ENCODE measurements around the gene ROBO4.

Gene ROBO4

DNA sequence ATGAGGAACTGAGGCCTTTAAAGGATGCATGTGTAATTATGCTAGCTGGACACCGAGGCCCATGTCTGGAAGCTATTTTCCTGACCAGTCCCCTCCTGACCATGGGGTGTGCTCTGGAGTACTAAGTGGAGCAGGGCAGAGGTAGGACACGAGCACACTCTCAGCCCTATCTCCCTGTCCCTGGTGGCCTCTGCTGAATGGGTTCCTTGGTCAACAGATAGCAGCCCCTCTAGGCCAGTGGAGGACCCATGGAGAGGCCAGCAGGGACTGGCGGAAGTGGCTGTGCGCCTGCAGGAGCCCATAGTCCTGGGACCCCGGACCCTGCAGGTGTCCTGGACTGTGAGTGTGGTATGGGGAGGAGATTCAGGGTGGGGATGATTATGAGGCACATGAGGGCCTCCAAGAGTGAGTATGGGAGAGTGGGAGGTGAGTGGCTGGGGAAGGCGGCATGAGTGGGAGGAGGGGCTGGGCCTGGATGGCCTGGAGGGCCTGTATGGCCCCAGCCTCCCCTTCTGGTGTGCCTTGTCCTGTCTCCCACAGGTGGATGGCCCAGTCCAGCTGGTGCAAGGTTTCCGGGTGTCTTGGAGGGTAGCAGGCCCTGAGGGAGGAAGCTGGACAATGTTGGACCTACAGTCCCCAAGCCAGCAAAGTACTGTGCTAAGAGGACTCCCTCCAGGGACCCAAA is 23.0 kb downstream of the ROBO4 start:
- H4K20me1 ChIP-seq (ENCODE audit: low read depth, low read length), result no peaks in the 10 kb centered on the region
- TF ChIP-seq EZH2phosphoT487 (conservative IDR thresholded peaks at IDR 0.05; ENCODE audit: low read length), result no peak

DNA sequence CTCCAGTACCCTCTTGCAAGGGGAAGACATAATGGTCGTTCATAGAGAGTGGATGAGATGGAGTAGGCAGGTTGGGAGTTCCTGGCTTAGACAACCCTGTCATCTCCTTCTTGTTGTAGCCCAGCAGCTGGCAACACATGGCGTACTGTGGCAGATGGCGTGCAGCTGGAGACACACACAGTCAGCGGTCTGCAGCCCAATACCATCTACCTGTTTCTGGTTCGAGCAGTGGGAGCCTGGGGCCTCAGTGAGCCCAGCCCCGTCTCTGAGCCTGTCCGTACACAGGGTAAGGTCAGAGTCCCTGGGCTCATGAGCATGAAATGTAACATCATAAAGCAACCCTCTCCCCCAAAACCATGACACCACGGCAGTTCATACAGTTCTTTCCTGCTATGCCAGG is 23.7 kb downstream of the ROBO4 start:
- Histone ChIP-seq H2AFZ (ENCODE audit: low read depth, low read length, severe bottlenecking) (no peak overlapping the region), H3K27ac (ENCODE audit: low read depth, low read length) (no peak overlapping the region), H3F3A (ENCODE audit: insufficient read depth) (no peaks in the 10 kb centered on the region), H3K27me3 (ENCODE audit: low read length) (no peaks in the 10 kb centered on the region), H3K36me3 (ENCODE audit: low read length) (no peaks in the 10 kb centered on the region), H3K9me3 (ENCODE audit: insufficient read depth, low read length) (no peaks in the 10 kb centered on the region), H3K9ac (ENCODE audit: low read length) (no peak overlapping the region), H3K9me2 (replicated peaks; ENCODE audit: insufficient read depth, low read length) (no peaks in the 10 kb centered on the region), H3K4me3 (ENCODE audit: insufficient read depth, low read length, poor library complexity, severe bottlenecking) (no peak overlapping the region), H3K4me2 (ENCODE audit: low read depth, low read length, poor library complexity, severe bottlenecking) (no peak overlapping the region), H3K79me2 (ENCODE audit: insufficient read depth, low read length) (no peaks in the 10 kb centered on the region), H4K20me1 (ENCODE audit: low read depth, low read length) (no peaks in the 10 kb centered on the region)
- TF ChIP-seq, protein P1, sequence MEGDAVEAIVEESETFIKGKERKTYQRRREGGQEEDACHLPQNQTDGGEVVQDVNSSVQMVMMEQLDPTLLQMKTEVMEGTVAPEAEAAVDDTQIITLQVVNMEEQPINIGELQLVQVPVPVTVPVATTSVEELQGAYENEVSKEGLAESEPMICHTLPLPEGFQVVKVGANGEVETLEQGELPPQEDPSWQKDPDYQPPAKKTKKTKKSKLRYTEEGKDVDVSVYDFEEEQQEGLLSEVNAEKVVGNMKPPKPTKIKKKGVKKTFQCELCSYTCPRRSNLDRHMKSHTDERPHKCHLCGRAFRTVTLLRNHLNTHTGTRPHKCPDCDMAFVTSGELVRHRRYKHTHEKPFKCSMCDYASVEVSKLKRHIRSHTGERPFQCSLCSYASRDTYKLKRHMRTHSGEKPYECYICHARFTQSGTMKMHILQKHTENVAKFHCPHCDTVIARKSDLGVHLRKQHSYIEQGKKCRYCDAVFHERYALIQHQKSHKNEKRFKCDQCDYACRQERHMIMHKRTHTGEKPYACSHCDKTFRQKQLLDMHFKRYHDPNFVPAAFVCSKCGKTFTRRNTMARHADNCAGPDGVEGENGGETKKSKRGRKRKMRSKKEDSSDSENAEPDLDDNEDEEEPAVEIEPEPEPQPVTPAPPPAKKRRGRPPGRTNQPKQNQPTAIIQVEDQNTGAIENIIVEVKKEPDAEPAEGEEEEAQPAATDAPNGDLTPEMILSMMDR (IDR thresholded peaks at IDR 0.05; ENCODE audit: insufficient read depth, low read length, poor library complexity, severe bottlenecking), result no peak
- no peak for TF ChIP-seq EZH2phosphoT487 (conservative IDR thresholded peaks at IDR 0.05; ENCODE audit: low read length)

More for the DNA sequence above, 23.0 kb downstream of the ROBO4 start:
- Histone ChIP-seq H3K9ac (ENCODE audit: low read length) (no peak overlapping the region), H3K9me2 (replicated peaks; ENCODE audit: insufficient read depth, low read length) (no peaks in the 10 kb centered on the region), H3F3A (ENCODE audit: insufficient read depth) (no peaks in the 10 kb centered on the region), H3K4me3 (ENCODE audit: insufficient read depth, low read length, poor library complexity, severe bottlenecking) (no peak overlapping the region), H3K36me3 (ENCODE audit: low read length) (no peaks in the 10 kb centered on the region), H3K9me3 (ENCODE audit: insufficient read depth, low read length) (no peaks in the 10 kb centered on the region), H3K4me2 (ENCODE audit: low read depth, low read length, poor library complexity, severe bottlenecking) (no peak overlapping the region), H2AFZ (ENCODE audit: low read depth, low read length, severe bottlenecking) (no peak overlapping the region), H3K27ac (ENCODE audit: low read depth, low read length) (no peak overlapping the region), H3K79me2 (ENCODE audit: insufficient read depth, low read length) (no peaks in the 10 kb centered on the region), H3K27me3 (ENCODE audit: low read length) (no peaks in the 10 kb centered on the region)

DNA sequence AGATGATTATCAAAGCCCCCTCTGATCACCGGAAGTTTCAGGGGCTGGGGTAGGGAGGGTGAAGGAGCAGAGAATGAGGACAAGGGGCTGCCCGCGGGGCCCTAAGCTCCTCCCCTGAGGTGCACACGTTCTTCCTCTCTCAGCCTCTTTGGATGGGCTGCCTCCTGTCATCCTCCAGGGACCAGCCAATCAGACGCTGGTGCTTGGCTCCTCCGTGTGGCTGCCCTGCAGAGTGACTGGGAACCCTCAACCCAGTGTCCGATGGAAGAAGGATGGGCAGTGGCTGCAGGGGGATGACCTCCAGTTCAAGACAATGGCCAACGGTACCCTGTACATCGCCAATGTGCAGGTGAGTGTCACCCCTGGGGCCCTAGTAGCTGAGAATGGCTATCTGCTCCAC is 24.9 kb downstream of the ROBO4 start:
- no peak overlapping the region for H3K4me2 ChIP-seq (ENCODE audit: low read depth, low read length, poor library complexity, severe bottlenecking)

DNA sequence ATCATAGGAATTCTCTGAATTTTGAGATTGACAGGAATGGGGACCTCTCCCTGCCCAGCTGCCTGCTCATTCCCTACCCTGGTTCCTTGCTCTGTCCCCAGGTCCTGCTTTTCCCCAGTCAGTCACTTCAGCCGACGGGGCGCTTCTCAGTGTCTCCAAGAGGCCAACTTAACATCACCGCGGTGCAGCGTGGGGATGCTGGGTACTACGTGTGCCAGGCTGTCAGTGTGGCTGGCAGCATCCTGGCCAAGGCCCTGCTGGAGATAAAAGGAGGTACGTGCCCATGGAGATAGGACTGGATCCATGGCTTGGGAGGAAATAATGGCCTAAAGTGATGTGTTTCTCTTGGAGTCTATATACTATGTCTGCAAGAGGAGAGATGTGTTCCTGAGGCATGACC is 25.4 kb downstream of the ROBO4 start:
- Histone ChIP-seq H3K79me2 (ENCODE audit: insufficient read depth, low read length) (no peaks in the 10 kb centered on the region), H3K9me2 (replicated peaks; ENCODE audit: insufficient read depth, low read length) (no peaks in the 10 kb centered on the region), H2AFZ (ENCODE audit: low read depth, low read length, severe bottlenecking) (no peak overlapping the region), H3K9me3 (ENCODE audit: insufficient read depth, low read length) (no peaks in the 10 kb centered on the region), H3K27ac (ENCODE audit: low read depth, low read length) (no peak overlapping the region), H3F3A (ENCODE audit: insufficient read depth) (no peaks in the 10 kb centered on the region), H3K4me2 (ENCODE audit: low read depth, low read length, poor library complexity, severe bottlenecking) (no peak overlapping the region), H3K36me3 (ENCODE audit: low read length) (no peaks in the 10 kb centered on the region), H4K20me1 (ENCODE audit: low read depth, low read length) (no peaks in the 10 kb centered on the region), H3K4me3 (ENCODE audit: insufficient read depth, low read length, poor library complexity, severe bottlenecking) (no peak overlapping the region), H3K9ac (ENCODE audit: low read length) (no peak overlapping the region), H3K27me3 (ENCODE audit: low read length) (no peaks in the 10 kb centered on the region)
- TF ChIP-seq EZH2phosphoT487 (conservative IDR thresholded peaks at IDR 0.05; ENCODE audit: low read length), result no peak
- TF ChIP-seq, protein P1 (IDR thresholded peaks at IDR 0.05; ENCODE audit: insufficient read depth, low read length, poor library complexity, severe bottlenecking), result no peak

More for the DNA sequence above, 24.9 kb downstream of the ROBO4 start:
- Histone ChIP-seq H3K79me2 (ENCODE audit: insufficient read depth, low read length) (no peaks in the 10 kb centered on the region), H3K9me3 (ENCODE audit: insufficient read depth, low read length) (no peaks in the 10 kb centered on the region), H3K36me3 (ENCODE audit: low read length) (no peaks in the 10 kb centered on the region), H3K9me2 (replicated peaks; ENCODE audit: insufficient read depth, low read length) (no peaks in the 10 kb centered on the region), H3K4me3 (ENCODE audit: insufficient read depth, low read length, poor library complexity, severe bottlenecking) (no peak overlapping the region), H3K27me3 (ENCODE audit: low read length) (no peaks in the 10 kb centered on the region), H2AFZ (ENCODE audit: low read depth, low read length, severe bottlenecking) (no peak overlapping the region), H3F3A (ENCODE audit: insufficient read depth) (no peaks in the 10 kb centered on the region), H3K27ac (ENCODE audit: low read depth, low read length) (no peak overlapping the region), H3K9ac (ENCODE audit: low read length) (no peak overlapping the region), H4K20me1 (ENCODE audit: low read depth, low read length) (no peaks in the 10 kb centered on the region)
- no peak for TF ChIP-seq EZH2phosphoT487 (conservative IDR thresholded peaks at IDR 0.05; ENCODE audit: low read length)
- TF ChIP-seq, protein P1 (IDR thresholded peaks at IDR 0.05; ENCODE audit: insufficient read depth, low read length, poor library complexity, severe bottlenecking), result no peak

Measured in SU-DHL-6 (cell line).